Measurements from ENCODE around the gene CTRB2.
"Not testable (repeated sequence)": the region's sequence is repeated elsewhere in the genome, so short reads cannot be mapped to it uniquely, and the experiment has no call there.

The CTRB2 gene

GRCh38 chr16:75217389-75217851, 10.5 kb upstream of the CTRB2 start:
- ChIA-PET POLR2A (no interaction called here), CTCF (no interaction called here)
- DNase-seq (ENCODE audit: extremely low spot score) = no peak
- TF ChIP-seq ARNT (IDR thresholded peaks at IDR 0.05) (no peak), SP1 (IDR thresholded peaks at IDR 0.05) (no peak), FOXK2 (IDR thresholded peaks at IDR 0.05) (no peak), BHLHE40 (IDR thresholded peaks at IDR 0.05; ENCODE audit: borderline replicate concordance) (no peak), ZNF384 (IDR thresholded peaks at IDR 0.05) (no peak), CTBP1 (IDR thresholded peaks at IDR 0.05; ENCODE audit: borderline replicate concordance) (no peak), NFRKB (IDR thresholded peaks at IDR 0.05) (no peak), SUZ12 (IDR thresholded peaks at IDR 0.05) (no peak), TARDBP (IDR thresholded peaks at IDR 0.05) (no peak), FOXM1 (IDR thresholded peaks at IDR 0.05; ENCODE audit: borderline replicate concordance) (no peak)

DNA sequence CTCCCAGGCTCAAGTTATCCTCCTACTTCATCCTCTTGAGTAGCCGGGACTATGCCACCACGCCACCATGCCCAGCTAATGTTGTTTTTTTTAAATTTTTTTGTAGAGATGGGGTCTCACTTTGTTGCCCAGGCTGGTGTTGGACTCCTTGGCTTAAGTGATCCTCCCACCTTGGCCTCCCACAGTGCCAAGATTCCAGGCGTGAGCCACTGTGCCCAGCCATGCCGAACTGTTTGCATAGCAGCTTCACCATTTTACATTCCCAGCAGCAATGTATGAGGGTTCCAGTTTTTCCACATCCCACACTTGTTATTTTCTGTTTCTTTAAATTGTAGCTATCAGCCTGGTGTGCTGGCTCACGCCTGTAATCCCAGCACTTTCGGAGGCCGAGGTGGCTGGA, 9.6 kb upstream of the CTRB2 start:
- POLR2A ChIA-PET = no interaction called here
- CTCF ChIA-PET = interaction anchor here (0.6 to 1.2 kb wide), 2 partner anchors 169 to 213 kb away, joined by 3 read pairs; no protein-coding TSS in a partner anchor
- TF ChIP-seq TARDBP (IDR thresholded peaks at IDR 0.05) (no peak), SUZ12 (IDR thresholded peaks at IDR 0.05) (no peak), FOXM1 (IDR thresholded peaks at IDR 0.05; ENCODE audit: borderline replicate concordance) (no peak), L3MBTL2 (conservative IDR thresholded peaks at IDR 0.05) (no peak), ZNF384 (IDR thresholded peaks at IDR 0.05) (no peak), ELF4 (IDR thresholded peaks at IDR 0.05) (no peak), FOXA1 (IDR thresholded peaks at IDR 0.05) (no peak), NFRKB (IDR thresholded peaks at IDR 0.05) (no peak), FOXK2 (IDR thresholded peaks at IDR 0.05) (no peak), ARNT (IDR thresholded peaks at IDR 0.05) (no peak), SP1 (IDR thresholded peaks at IDR 0.05) (no peak), HDGF (IDR thresholded peaks at IDR 0.05; ENCODE audit: borderline replicate concordance) (no peak), PKNOX1 (IDR thresholded peaks at IDR 0.05) (no peak), CTBP1 (IDR thresholded peaks at IDR 0.05; ENCODE audit: borderline replicate concordance) (no peak)
- DNase-seq (ENCODE audit: extremely low spot score) = no peak

DNA sequence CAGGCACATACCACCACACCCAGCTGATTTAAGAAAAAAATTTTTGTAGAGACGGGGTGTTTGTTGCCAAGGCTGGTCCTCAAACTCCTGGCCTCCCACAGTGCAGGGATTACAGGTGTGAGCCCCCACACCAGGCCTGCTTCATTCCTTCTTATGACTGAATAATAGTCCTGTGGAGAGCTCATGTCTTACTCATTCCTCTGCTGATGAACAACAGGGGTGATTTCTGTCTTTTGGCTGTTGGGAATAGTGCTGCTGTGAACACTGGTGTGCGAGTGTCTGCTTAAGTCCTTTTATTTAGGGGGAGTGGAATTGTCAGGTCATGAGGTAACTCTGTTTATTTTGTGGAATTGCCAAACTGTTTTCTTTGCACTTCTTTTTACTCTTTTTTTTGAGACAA, 9.2 kb upstream of the CTRB2 start:
- CTCF ChIA-PET = interaction anchor here (0.6 to 1.2 kb wide), 2 partner anchors 169 to 214 kb away, joined by 3 read pairs; no protein-coding TSS in a partner anchor
- POLR2A ChIA-PET = no interaction called here
- no peak for TF ChIP-seq LEF1 (IDR thresholded peaks at IDR 0.05; ENCODE audit: borderline replicate concordance)
- TF ChIP-seq NFRKB (IDR thresholded peaks at IDR 0.05) = no peak
- no peak for TF ChIP-seq L3MBTL2 (conservative IDR thresholded peaks at IDR 0.05)
- TF ChIP-seq CTBP1 (IDR thresholded peaks at IDR 0.05; ENCODE audit: borderline replicate concordance) = no peak
- no peak for TF ChIP-seq ZNF384 (IDR thresholded peaks at IDR 0.05)
- TF ChIP-seq ELF4 (IDR thresholded peaks at IDR 0.05) = no peak
- TF ChIP-seq FOXA1 (IDR thresholded peaks at IDR 0.05) = no peak
- TF ChIP-seq FOXM1 (IDR thresholded peaks at IDR 0.05; ENCODE audit: borderline replicate concordance) = no peak
- TF ChIP-seq FOXK2 (IDR thresholded peaks at IDR 0.05) = no peak
- TF ChIP-seq PKNOX1 (IDR thresholded peaks at IDR 0.05) = no peak
- TF ChIP-seq HDGF (IDR thresholded peaks at IDR 0.05; ENCODE audit: borderline replicate concordance) = no peak
- no peak for TF ChIP-seq SUZ12 (IDR thresholded peaks at IDR 0.05)
- no peak for TF ChIP-seq ARNT (IDR thresholded peaks at IDR 0.05)
- no peak for TF ChIP-seq BHLHE40 (IDR thresholded peaks at IDR 0.05; ENCODE audit: borderline replicate concordance)
- TF ChIP-seq SP1 (IDR thresholded peaks at IDR 0.05) = no peak
- TF ChIP-seq TARDBP (IDR thresholded peaks at IDR 0.05) = no peak
- DNase-seq (ENCODE audit: extremely low spot score) = no peak

- CTCF ChIA-PET, POLR2A ChIA-PET: not testable (repeated sequence)
Measured at GRCh38 chr16:75211286-75211685, 4.3 kb upstream of the CTRB2 start.

DNA sequence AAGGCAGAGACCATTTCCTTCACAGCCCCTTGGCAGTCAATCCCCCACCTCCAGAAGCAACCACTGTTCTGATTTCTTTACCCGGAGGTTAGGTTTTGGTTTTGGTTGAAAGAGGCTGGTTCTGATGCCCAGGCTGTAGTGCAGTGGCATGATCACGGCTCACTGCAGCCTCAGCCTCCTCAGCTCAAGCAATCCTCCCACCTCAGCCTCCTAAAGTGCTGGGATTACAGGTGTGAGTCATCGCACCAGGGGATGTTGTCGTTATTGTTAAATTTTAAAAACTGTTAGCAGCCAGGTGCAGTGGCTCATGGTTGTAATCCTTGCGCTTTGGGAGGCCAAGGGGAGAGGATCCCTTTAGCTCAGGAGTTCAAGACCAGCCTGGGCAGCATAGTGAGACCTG, 3.0 kb upstream of the CTRB2 start:
- TF ChIP-seq NFRKB (IDR thresholded peaks at IDR 0.05) (no peak), FOXM1 (IDR thresholded peaks at IDR 0.05; ENCODE audit: borderline replicate concordance) (no peak), PKNOX1 (IDR thresholded peaks at IDR 0.05) (no peak), FOXA1 (IDR thresholded peaks at IDR 0.05) (no peak), L3MBTL2 (conservative IDR thresholded peaks at IDR 0.05) (no peak)
- no peak for DNase-seq (ENCODE audit: extremely low spot score)
- ChIA-PET POLR2A (no interaction called here), CTCF (no interaction called here)

More at GRCh38 chr16:75211286-75211685, 4.3 kb upstream of the CTRB2 start:
- DNase-seq (ENCODE audit: extremely low spot score) = not testable (repeated sequence)

DNA sequence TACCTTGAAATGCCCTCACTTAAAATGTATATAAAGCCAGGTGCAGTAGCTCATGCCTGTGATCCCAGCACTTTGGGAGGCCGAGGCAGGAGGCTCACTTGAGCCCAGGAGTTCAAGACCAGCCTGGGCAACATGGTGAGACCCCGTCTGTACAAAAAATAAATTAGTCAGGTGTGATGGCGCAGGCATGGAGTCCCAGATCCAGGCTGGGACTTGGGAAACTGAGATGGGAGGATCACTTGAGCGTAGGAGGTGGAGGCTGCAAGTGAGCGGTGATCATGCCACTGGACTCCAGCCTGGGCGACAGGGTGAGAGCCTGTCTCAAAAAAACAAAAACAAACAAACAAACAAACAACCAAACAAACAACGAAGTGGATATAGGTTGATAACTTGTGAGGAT, 2.6 kb upstream of the CTRB2 start:
- POLR2A ChIA-PET; CTCF ChIA-PET; DNase-seq (ENCODE audit: extremely low spot score): not testable (repeated sequence)

- TF ChIP-seq ZNF384 (IDR thresholded peaks at IDR 0.05) (no peak), SUZ12 (IDR thresholded peaks at IDR 0.05) (no peak), BHLHE40 (IDR thresholded peaks at IDR 0.05; ENCODE audit: borderline replicate concordance) (no peak), LEF1 (IDR thresholded peaks at IDR 0.05; ENCODE audit: borderline replicate concordance) (no peak), TARDBP (IDR thresholded peaks at IDR 0.05) (no peak), ELF4 (IDR thresholded peaks at IDR 0.05) (no peak), CTBP1 (IDR thresholded peaks at IDR 0.05; ENCODE audit: borderline replicate concordance) (no peak), L3MBTL2 (conservative IDR thresholded peaks at IDR 0.05) (no peak), FOXA1 (IDR thresholded peaks at IDR 0.05) (no peak), FOXM1 (IDR thresholded peaks at IDR 0.05; ENCODE audit: borderline replicate concordance) (no peak), PKNOX1 (IDR thresholded peaks at IDR 0.05) (no peak), ARNT (IDR thresholded peaks at IDR 0.05) (no peak)
- POLR2A ChIA-PET = interaction anchor here (0.6 kb wide), 1 partner anchor 224 kb away, joined by 3 read pairs; no protein-coding TSS in a partner anchor
- CTCF ChIA-PET = no interaction called here
- DNase-seq (ENCODE audit: extremely low spot score) = no peak
Measured at GRCh38 chr16:75208861-75209505, 2.0 kb upstream of the CTRB2 start.
